Gastroesophageal sphincter (tissue), 4 donors: Measurements from ENCODE around the gene PRKG1. TPM values are rescaled to one million over a fixed set of nuclear protein-coding genes. Genes with fewer than 3 reads are reported as not detected.
A peak's percentile ranks its signal among the peaks of the same experiment; 100 is the strongest.

Source experiments
- ATAC-seq: fragments of 150-250 bp; one replicate; pipeline ENCODE4 v1.9.1; 2016; ENCODE audit warnings: mild to moderate bottlenecking, moderate library complexity
- H3K27ac ChIP-seq, 4 donors: fragments of 200-600 bp; sonication (generic) in 3 of 4; 1 replicate in 3 of 4; 2 replicates in 1 of 4; pipeline ENCODE4 v1.5.1; 2016 to 2019
- H3K27me3 ChIP-seq: fragments of 200-600 bp; sonication (generic); one replicate; pipeline ENCODE4 v1.5.1; 2019
- H3K36me3 ChIP-seq, 2 donors: fragments of 200-600 bp; sonication (generic); one replicate each; pipeline ENCODE4 v1.5.1; 2019; ENCODE audit warnings: control low read depth in 1 of 2
- H3K4me1 ChIP-seq, 3 donors: fragments of 200-600 bp; sonication (generic); 1 replicate in 2 of 3; 2 replicates in 1 of 3; pipeline ENCODE4 v1.5.1; 2016 to 2019; ENCODE audit warnings: control low read depth in 2 of 3
- H3K4me3 ChIP-seq, 2 donors: fragments of 200-600 bp; sonication (generic); one replicate each; pipeline ENCODE4 v1.5.1; 2019; ENCODE audit warnings: mild to moderate bottlenecking in 1 of 2, moderate library complexity in 1 of 2
- H3K9me3 ChIP-seq, 3 donors: fragments of 200-600 bp; sonication (generic); one replicate each; pipeline ENCODE4 v1.5.1; 2017 to 2019; ENCODE audit warnings: control low read depth in 2 of 3
- CTCF ChIP-seq, 4 experiments: fragments of 200-600 bp in 2 of 4; fragments of 450-650 bp in 2 of 4; sonication (generic) in 1 of 4; IDR thresholded peaks; one replicate each; pipeline ENCODE4 v1.5.1; 2017 to 2019; ENCODE audit warnings: antibody characterized with exemption in 4 of 4, mild to moderate bottlenecking in 2 of 4, moderate library complexity in 2 of 4
- EP300 ChIP-seq: sonication (generic); formaldehyde crosslinking; IDR thresholded peaks from one replicate; pipeline ENCODE4 v1.6.1; 2017; ENCODE audit warnings: antibody characterized with exemption, mild to moderate bottlenecking
- POLR2A ChIP-seq, 2 donors: fragments of 450-650 bp; IDR thresholded peaks; one replicate each; pipeline ENCODE4 v1.6.1; 2017; ENCODE audit warnings: antibody characterized with exemption in 2 of 2, mild to moderate bottlenecking in 2 of 2, moderate library complexity in 1 of 2
- POLR2AphosphoS5 ChIP-seq: sonication (generic); formaldehyde crosslinking; IDR thresholded peaks from one replicate; pipeline ENCODE4 v1.6.1; 2017; ENCODE audit warnings: antibody characterized with exemption
- WGBS, 2 donors: methylation state at CpG; one replicate each; pipeline ENCODE4 v1.1.5; 2018; ENCODE audit warnings: low coverage in 1 of 2; 5-methylcytosine and 5-hydroxymethylcytosine counted together
- total RNA-seq, 4 donors: library from RNA; depleted of rRNA; stranded (reverse); fragments of >200 nt; gene quantifications; one replicate each; pipeline ENCODE4 v1.1.0, GENCODE V29; 2016

PRKG1 gene
- total RNA-seq, 4 donors from 2014 or later = 27.5 to 73.2 (median 39.2) TPM

- Histone ChIP-seq H3K27me3 (no peaks in the 10 kb centered on the region), H3K27ac (no peak overlapping the region), H3K4me1 (no peaks in the 10 kb centered on the region), H3K4me3 (no peak overlapping the region), H3K36me3 (no peaks in the 10 kb centered on the region), H3K9me3 (no peaks in the 10 kb centered on the region)
- ATAC-seq = no peak
- 69 to 78% methylated on average over 4 of the region's 7 CpGs for WGBS, 2 donors
- no peak for TF ChIP-seq POLR2AphosphoS5
- TF ChIP-seq POLR2A (IDR thresholded peaks at IDR 0.05) = no peak
- TF ChIP-seq EP300 = no peak
- TF ChIP-seq CTCF (IDR thresholded peaks at IDR 0.05) = no peak
Observed at GRCh38 chr10:51048792-51049191, 25.5 kb upstream of the PRKG1 start.

GRCh38 chr10:51052163-51052562, 22.1 kb upstream of the PRKG1 start:
- no peak for ATAC-seq

GRCh38 chr10:51057925-51058324, 16.4 kb upstream of the PRKG1 start:
- H3K27me3 ChIP-seq = no peaks in the 10 kb centered on the region
- no peak for ATAC-seq
- H3K27ac ChIP-seq = no peak overlapping the region
- no peak overlapping the region for H3K4me3 ChIP-seq
- no peaks in the 10 kb centered on the region for H3K9me3 ChIP-seq
- WGBS, 2 donors = 93 to 94% methylated on average over 4 of the region's 4 CpGs
- no peaks in the 10 kb centered on the region for H3K36me3 ChIP-seq
- no peak for TF ChIP-seq EP300
- TF ChIP-seq POLR2AphosphoS5 = no peak
- no peak for TF ChIP-seq POLR2A (IDR thresholded peaks at IDR 0.05)
- TF ChIP-seq CTCF (IDR thresholded peaks at IDR 0.05) = no peak
- no peaks in the 10 kb centered on the region for H3K4me1 ChIP-seq

More at GRCh38 chr10:51052163-51052562, 22.1 kb upstream of the PRKG1 start:
- TF ChIP-seq POLR2A (IDR thresholded peaks at IDR 0.05) (no peak), POLR2AphosphoS5 (no peak), EP300 (no peak), CTCF (IDR thresholded peaks at IDR 0.05) (no peak)
- no peaks in the 10 kb centered on the region for H3K27me3 ChIP-seq
- H3K4me3 ChIP-seq = no peak overlapping the region
- no peaks in the 10 kb centered on the region for H3K9me3 ChIP-seq
- no peaks in the 10 kb centered on the region for H3K4me1 ChIP-seq
- H3K27ac ChIP-seq = no peak overlapping the region
- H3K36me3 ChIP-seq = no peaks in the 10 kb centered on the region

- Histone ChIP-seq H3K4me3 (no peak overlapping the region), H3K27me3 (no peaks in the 10 kb centered on the region), H3K36me3 (no peaks in the 10 kb centered on the region), H3K27ac (no peak overlapping the region), H3K4me1 (peaks cover 0 to 8% (median 0%) of the 10 kb centered on the region in 3 donors), H3K9me3 (no peaks in the 10 kb centered on the region)
- TF ChIP-seq EP300 (no peak), CTCF (IDR thresholded peaks at IDR 0.05) (no peak), POLR2AphosphoS5 (no peak), POLR2A (IDR thresholded peaks at IDR 0.05) (no peak)
- no peak for ATAC-seq
- WGBS, 2 donors = 75 to 84% methylated on average over 4 of the region's 4 CpGs
Observed at GRCh38 chr10:51063166-51063565, 11.1 kb upstream of the PRKG1 start.

- Histone ChIP-seq H3K36me3 (no peaks in the 10 kb centered on the region), H3K27ac (no peak overlapping the region), H3K27me3 (no peaks in the 10 kb centered on the region), H3K4me3 (no peak overlapping the region), H3K9me3 (no peaks in the 10 kb centered on the region), H3K4me1 (peaks cover 0 to 8% (median 0%) of the 10 kb centered on the region in 3 donors)
- peak; percentile 58 to 67 (median 65) for TF ChIP-seq CTCF (IDR thresholded peaks at IDR 0.05)
- no peak for TF ChIP-seq EP300
- TF ChIP-seq POLR2A (IDR thresholded peaks at IDR 0.05) = no peak
- WGBS, 2 donors = 0% methylated on average over 2 of the region's 2 CpGs
- no peak for ATAC-seq
Observed at GRCh38 chr10:51063659-51064535, 10.4 kb upstream of the PRKG1 start.
